Kidney epithelial cell (primary cell): Measurements from ENCODE around the gene SPOCK3. TPM values are rescaled to one million over a fixed set of nuclear protein-coding genes. Genes with fewer than 3 reads are reported as not detected.

Experiments
- DNase-seq: peaks from one replicate; pipeline ENCODE4 v3.0.0-alpha.2; 2010; ENCODE audit warnings: low read depth
- H3K27me3 ChIP-seq: 2 replicates; pipeline ENCODE4 v1.6.0; 2011; ENCODE audit warnings: low read length; ENCODE audit not compliant: control insufficient read depth, insufficient read depth
- H3K36me3 ChIP-seq: 2 replicates; pipeline ENCODE4 v1.5.1; 2011; ENCODE audit warnings: low read length; ENCODE audit not compliant: control insufficient read depth, insufficient read depth
- H3K4me3 ChIP-seq: 2 replicates; pipeline ENCODE4 v1.5.1; 2011; ENCODE audit warnings: low read depth, mild to moderate bottlenecking, control low read depth, low read length
- total RNA-seq: library from RNA; depleted of rRNA; stranded (reverse); fragments of >200 nt; gene quantifications from 2 replicates; pipeline ENCODE4 v1.2.3, GENCODE V29; 2015
- TF ChIP-seq, protein P1 (sequence below): IDR thresholded peaks from 2 replicates; pipeline ENCODE4 v1.5.1; 2011; ENCODE audit warnings: mild to moderate bottlenecking, moderate library complexity, low read length, control low read depth, inconsistent platforms; ENCODE audit not compliant: insufficient read depth, poor library complexity, severe bottlenecking

SPOCK3 gene
- total RNA-seq, 1 donor from 2014 or later, result 1.4 TPM

DNA sequence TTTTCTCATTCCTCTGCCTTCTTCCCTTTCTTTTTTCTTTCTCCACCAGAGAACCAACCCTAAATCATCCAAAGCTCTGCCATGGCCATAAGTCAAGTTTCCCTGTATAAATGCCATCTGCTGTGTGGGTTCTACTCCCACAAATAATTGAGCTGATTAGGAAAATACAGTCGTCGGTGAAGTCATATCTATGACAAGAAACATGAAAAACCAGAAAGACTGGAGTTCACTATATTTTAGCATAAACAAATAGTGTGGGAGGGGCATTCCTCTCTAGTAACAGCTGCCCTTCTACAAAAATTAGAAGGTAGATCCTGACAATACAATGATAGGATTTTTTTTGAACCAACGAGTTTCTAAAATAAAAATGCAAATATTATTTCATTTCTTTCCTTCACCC is 48.8 kb downstream of the SPOCK3 start:
- Histone ChIP-seq H3K4me3 (no peak overlapping the region), H3K27me3 (no peaks in the 10 kb centered on the region), H3K36me3 (no peaks in the 10 kb centered on the region)
- no peak for DNase-seq
- TF ChIP-seq, protein P1, sequence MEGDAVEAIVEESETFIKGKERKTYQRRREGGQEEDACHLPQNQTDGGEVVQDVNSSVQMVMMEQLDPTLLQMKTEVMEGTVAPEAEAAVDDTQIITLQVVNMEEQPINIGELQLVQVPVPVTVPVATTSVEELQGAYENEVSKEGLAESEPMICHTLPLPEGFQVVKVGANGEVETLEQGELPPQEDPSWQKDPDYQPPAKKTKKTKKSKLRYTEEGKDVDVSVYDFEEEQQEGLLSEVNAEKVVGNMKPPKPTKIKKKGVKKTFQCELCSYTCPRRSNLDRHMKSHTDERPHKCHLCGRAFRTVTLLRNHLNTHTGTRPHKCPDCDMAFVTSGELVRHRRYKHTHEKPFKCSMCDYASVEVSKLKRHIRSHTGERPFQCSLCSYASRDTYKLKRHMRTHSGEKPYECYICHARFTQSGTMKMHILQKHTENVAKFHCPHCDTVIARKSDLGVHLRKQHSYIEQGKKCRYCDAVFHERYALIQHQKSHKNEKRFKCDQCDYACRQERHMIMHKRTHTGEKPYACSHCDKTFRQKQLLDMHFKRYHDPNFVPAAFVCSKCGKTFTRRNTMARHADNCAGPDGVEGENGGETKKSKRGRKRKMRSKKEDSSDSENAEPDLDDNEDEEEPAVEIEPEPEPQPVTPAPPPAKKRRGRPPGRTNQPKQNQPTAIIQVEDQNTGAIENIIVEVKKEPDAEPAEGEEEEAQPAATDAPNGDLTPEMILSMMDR, result no peak

DNA sequence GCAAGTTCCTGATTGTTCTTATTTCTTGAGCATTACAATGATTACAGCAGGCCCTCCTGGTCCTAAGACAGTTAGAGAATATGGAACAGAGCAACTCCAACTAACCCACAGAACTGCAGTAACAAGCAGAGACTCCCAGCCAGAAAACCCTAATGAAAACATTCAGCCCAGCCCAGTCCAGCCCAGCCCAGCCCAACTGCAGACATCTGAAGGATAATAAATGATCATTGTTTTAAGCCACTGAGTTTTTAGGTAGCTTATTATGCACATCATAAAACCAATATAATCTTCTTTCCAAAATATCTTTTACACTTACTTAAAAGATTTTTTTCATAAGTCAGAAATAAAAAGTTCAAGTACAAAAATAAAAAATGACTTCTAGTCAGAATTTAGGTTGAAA is 51.3 kb downstream of the SPOCK3 start:
- no peaks in the 10 kb centered on the region for H3K27me3 ChIP-seq
- no peaks in the 10 kb centered on the region for H3K36me3 ChIP-seq
- no peak for DNase-seq
- no peak overlapping the region for H3K4me3 ChIP-seq
- TF ChIP-seq, protein P1, result no peak

- no peak overlapping the region for H3K4me3 ChIP-seq
- H3K36me3 ChIP-seq, result no peaks in the 10 kb centered on the region
- H3K27me3 ChIP-seq, result no peaks in the 10 kb centered on the region
- no peak for DNase-seq
- TF ChIP-seq, protein P1, result no peak
Measured at GRCh38 chr4:167177925-167178324, 56.4 kb downstream of the SPOCK3 start.

DNA sequence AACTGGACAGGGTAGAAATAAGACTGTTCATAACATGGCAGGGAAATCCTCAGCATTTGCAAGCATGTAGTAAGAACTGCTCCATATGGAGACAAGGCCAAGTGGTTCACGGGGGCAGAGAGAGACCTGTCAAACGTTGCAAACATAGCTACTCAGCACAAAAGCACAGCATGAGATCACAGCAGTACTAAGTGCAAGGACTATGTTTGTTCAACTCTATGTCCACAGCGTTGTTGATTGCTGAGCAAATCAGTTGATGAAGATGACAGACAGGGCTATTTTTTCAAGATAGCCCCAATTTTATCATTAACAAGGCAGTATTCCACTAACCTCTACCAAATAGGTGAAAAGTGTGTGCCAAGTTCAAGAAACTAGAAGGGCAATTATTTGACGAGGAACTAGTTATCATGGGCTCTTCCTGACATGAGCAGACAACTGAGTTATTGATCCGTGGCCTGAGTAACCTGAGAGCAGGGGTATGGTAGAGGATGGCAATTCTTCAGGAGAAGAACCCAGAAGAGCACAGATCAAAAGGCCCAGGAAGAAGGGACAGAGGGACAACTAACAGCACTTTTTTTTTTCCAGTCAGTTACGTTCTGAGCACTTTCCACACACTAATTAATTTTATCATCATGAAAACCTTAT is 57.4 kb downstream of the SPOCK3 start:
- H3K27me3 ChIP-seq, result no peaks in the 10 kb centered on the region
- TF ChIP-seq, protein P1, result no peak
- DNase-seq, result no peak
- H3K4me3 ChIP-seq, result no peak overlapping the region
- H3K36me3 ChIP-seq, result no peaks in the 10 kb centered on the region

DNA sequence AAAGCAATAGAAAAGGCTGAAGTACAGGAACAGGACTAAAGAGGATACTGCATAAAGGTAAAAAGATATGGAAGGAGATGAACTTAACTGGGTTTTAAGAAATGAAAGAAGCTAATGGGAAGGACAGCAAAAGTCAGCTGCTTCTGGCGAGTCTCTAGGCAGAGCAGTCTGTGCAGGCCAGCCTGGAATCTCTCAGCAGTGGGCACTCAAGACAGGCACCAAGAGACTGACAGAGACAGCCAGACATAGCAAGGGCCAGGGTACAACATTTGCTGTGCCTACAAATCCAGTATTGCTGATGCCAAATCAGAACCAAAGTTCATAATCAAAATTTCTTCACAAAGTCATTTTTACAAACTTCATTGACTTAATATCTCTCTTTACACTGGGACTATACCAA is 62.4 kb downstream of the SPOCK3 start:
- no peaks in the 10 kb centered on the region for H3K36me3 ChIP-seq
- H3K27me3 ChIP-seq, result no peaks in the 10 kb centered on the region
- TF ChIP-seq, protein P1, result no peak
- no peak overlapping the region for H3K4me3 ChIP-seq
- DNase-seq, result no peak

DNA sequence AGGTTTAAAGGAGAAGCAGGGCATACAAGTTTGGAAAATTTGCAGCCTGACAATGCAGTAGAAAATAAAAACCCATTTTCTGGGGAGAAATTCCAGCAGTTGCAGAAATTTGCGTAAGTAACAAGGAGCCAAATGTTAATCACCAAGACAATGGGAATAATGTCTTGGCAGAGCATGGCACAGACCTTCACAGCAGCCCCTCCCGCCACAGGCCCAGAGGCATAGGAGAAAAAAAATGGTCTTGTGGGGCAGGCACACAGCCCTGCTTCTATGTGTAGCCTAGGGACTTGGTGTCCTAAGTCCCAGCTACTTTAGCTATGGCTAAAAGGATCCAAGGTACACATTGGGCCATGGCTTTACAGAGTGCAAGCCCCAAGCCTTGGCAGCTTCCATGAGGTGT is 65.7 kb downstream of the SPOCK3 start:
- DNase-seq, result no peak
- Histone ChIP-seq H3K36me3 (no peaks in the 10 kb centered on the region), H3K27me3 (no peaks in the 10 kb centered on the region), H3K4me3 (no peak overlapping the region)
- TF ChIP-seq, protein P1, result no peak
